ENCODE results near the gene SLC2A13.

DNA sequence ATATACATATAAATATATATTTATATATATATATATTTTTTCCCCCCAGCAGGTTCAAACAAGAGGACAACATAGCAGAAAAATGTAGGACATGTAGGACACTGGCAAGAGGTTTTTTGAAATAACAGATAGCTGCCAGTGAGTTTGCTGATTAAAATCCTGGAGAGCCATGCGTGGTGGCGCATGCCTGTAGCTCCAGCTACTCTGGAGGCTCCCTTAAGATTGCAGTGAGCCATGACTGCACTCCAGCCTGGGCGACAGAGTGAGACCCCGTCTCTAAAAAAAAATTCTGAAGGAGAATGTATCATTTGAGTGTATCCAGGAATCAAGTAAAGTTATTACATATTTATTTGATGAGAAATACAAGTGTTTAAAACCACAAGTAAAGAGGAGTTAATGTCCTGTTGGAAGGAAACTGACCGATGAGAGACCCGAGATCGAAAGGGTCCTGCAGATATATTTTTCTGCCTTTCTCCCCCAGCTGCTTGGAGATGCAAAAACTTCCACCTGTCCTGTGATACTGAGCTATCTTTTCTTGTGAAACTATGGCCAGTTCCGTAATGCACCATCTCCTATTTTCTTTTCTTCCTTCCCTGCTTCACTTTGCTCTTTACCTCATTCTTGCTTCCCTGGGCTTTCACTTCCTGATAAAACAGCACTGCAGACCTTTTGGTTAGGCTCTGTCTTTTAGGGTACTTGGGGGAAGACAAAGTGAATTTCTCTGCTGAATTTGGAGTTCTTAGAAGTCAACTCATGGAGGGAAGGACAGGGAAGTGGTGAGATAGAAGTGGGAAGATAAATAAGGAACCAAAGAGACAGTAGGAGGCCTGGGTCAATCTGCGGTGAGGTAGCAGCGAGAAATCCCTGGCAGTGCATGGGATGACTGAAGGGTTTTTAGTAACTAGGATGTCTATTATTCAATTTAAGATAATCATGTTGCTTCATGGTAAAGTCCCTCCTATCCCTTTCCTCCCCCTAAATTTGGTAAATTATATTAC, 41.2 kb upstream of the SLC2A13 start:
- TF ChIP-seq POLR2AphosphoS5 (IDR thresholded peaks at IDR 0.05) = no peak
- TF ChIP-seq CTCF (IDR thresholded peaks at IDR 0.05) = no peak
- no peak for TF ChIP-seq EP300 (IDR thresholded peaks at IDR 0.05)
- TF ChIP-seq POLR2A (IDR thresholded peaks at IDR 0.05) = no peak

All from upper lobe of left lung (tissue), 4 donors.